HEK293 (cell line): ENCODE data around the gene C6orf58.

Source experiments
- CTCF ChIP-seq: fragments of 450-650 bp; formaldehyde crosslinking; IDR thresholded peaks from 2 replicates; pipeline ENCODE4 v1.5.1; 2016; ENCODE audit warnings: missing biosample characterization, missing genetic modification characterization
- ZNF280D ChIP-seq: fragments of 450-650 bp; formaldehyde crosslinking; IDR thresholded peaks from 2 replicates; pipeline ENCODE4 v1.5.1; 2016; ENCODE audit warnings: missing biosample characterization, missing genetic modification characterization
- ZSCAN18 ChIP-seq: fragments of 450-650 bp; formaldehyde crosslinking; IDR thresholded peaks from 2 replicates; pipeline ENCODE4 v1.5.1; 2016; ENCODE audit warnings: missing biosample characterization, missing genetic modification characterization

- TF ChIP-seq CTCF = peak; percentile 38; the same call in 1 of the 2 replicates
- TF ChIP-seq ZSCAN18 (tag by site-specific recombination) = no peak
- TF ChIP-seq ZNF280D = no peak
Observed at GRCh38 chr6:127606131-127606562, 29.2 kb downstream of the C6orf58 start.
